Lung (tissue), 12 donors: ENCODE measurements around the gene NTSR2. TPM values are rescaled to one million over a fixed set of nuclear protein-coding genes. Genes with fewer than 3 reads are reported as not detected.

Experiments
- ATAC-seq: fragments of 200-7000 bp; cut with Tn5 transposase; one replicate; pipeline ENCODE4 v1.9.1; 2020; ENCODE audit warnings: moderate number of reproducible peaks; ENCODE audit not compliant: insufficient read depth, low FRiP score
- DNase-seq, 3 donors: peaks; one replicate each; pipeline ENCODE4 v3.0.0-alpha.2; 2013 to 2017
- H3K27ac ChIP-seq, 2 donors: one replicate each; pipeline ENCODE4 v1.5.1; 2013; ENCODE audit warnings: mild to moderate bottlenecking in 2 of 2, moderate library complexity in 2 of 2, control low read depth in 1 of 2, inconsistent platforms in 1 of 2, low read depth in 1 of 2, low read length in 1 of 2
- H3K27me3 ChIP-seq, 3 donors: one replicate each; pipeline ENCODE4 v1.5.1; 2013; ENCODE audit warnings: low read length in 2 of 3; ENCODE audit not compliant: control insufficient read depth in 3 of 3, insufficient read depth in 3 of 3
- H3K36me3 ChIP-seq, 4 donors: one replicate each; pipeline ENCODE4 v1.5.1; 2013; ENCODE audit warnings: low read length in 4 of 4, mild to moderate bottlenecking in 1 of 4, moderate library complexity in 1 of 4; ENCODE audit not compliant: control insufficient read depth in 4 of 4, insufficient read depth in 4 of 4
- H3K4me1 ChIP-seq, 5 donors: one replicate each; pipeline ENCODE4 v1.5.1; 2013; ENCODE audit warnings: low read length in 5 of 5, mild to moderate bottlenecking in 2 of 5, moderate library complexity in 1 of 5; ENCODE audit not compliant: control insufficient read depth in 5 of 5, insufficient read depth in 5 of 5
- H3K4me3 ChIP-seq: one replicate; pipeline ENCODE4 v1.5.1; 2013; ENCODE audit warnings: mild to moderate bottlenecking, control low read depth, moderate library complexity
- H3K9ac ChIP-seq, 2 donors: one replicate each; pipeline ENCODE4 v1.5.1; 2013; ENCODE audit warnings: low read length in 2 of 2, control low read depth in 1 of 2; ENCODE audit not compliant: insufficient read depth in 1 of 2
- H3K9me3 ChIP-seq, 4 donors: one replicate each; pipeline ENCODE4 v1.5.1; 2013; ENCODE audit warnings: low read length in 3 of 4, mild to moderate bottlenecking in 1 of 4, moderate library complexity in 1 of 4; ENCODE audit not compliant: control insufficient read depth in 4 of 4, insufficient read depth in 3 of 4
- WGBS, 2 donors: extraction: QIAGEN DNeasy Blood & Tissue Kit; methylation state at CpG; one replicate each; pipeline ENCODE4 v1.1.7; 2013; 5-methylcytosine and 5-hydroxymethylcytosine counted together
- polyA plus RNA-seq, 2 donors: library from polyadenylated mRNA; stranded (reverse); fragments of 200-250 nt; gene quantifications; one replicate each; pipeline ENCODE4 v1.2.1, GENCODE V29; 2013
- total RNA-seq, 2 donors: library from RNA; depleted of rRNA in 1 of 2; stranded (reverse); fragments of >200 nt in 1 of 2; gene quantifications; one replicate each; pipeline ENCODE4 v1.2.1, GENCODE V29; 2014 to 2021
- TF ChIP-seq, protein P1 (sequence below): IDR thresholded peaks from 2 replicates; pipeline ENCODE4 v1.5.1; 2012; ENCODE audit warnings: mild to moderate bottlenecking; ENCODE audit errors: control extremely low read depth, extremely low read depth
- donor health status: control.
- donor health status: control.
- donor health status: Bipolar disorder and iron deficiency.
- donor health status: healthy.
- donor health status: DM: yes; HTN: yes; CAD: no.

Gene NTSR2
- total and polyA plus RNA-seq, 4 donors, result not detected

- 39 to 53% methylated on average over 9 of the region's 9 CpGs for WGBS, 2 donors
- H3K9me3 ChIP-seq, result no peaks in the 10 kb centered on the region
- H3K4me1 ChIP-seq, result peaks cover 0 to 19% (median 4%) of the 10 kb centered on the region in 5 donors
- ATAC-seq, result no peak
- no peaks in the 10 kb centered on the region for H3K36me3 ChIP-seq
- H3K4me3 ChIP-seq, result no peak overlapping the region
- no peaks in the 10 kb centered on the region for H3K27me3 ChIP-seq
- H3K9ac ChIP-seq, result no peak overlapping the region
- DNase-seq, result no peak
- TF ChIP-seq, protein P1, sequence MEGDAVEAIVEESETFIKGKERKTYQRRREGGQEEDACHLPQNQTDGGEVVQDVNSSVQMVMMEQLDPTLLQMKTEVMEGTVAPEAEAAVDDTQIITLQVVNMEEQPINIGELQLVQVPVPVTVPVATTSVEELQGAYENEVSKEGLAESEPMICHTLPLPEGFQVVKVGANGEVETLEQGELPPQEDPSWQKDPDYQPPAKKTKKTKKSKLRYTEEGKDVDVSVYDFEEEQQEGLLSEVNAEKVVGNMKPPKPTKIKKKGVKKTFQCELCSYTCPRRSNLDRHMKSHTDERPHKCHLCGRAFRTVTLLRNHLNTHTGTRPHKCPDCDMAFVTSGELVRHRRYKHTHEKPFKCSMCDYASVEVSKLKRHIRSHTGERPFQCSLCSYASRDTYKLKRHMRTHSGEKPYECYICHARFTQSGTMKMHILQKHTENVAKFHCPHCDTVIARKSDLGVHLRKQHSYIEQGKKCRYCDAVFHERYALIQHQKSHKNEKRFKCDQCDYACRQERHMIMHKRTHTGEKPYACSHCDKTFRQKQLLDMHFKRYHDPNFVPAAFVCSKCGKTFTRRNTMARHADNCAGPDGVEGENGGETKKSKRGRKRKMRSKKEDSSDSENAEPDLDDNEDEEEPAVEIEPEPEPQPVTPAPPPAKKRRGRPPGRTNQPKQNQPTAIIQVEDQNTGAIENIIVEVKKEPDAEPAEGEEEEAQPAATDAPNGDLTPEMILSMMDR, result no peak
- H3K27ac ChIP-seq, result no peak overlapping the region
Observed at GRCh38 chr2:11696736-11697102, 26.7 kb upstream of the NTSR2 start.

DNA sequence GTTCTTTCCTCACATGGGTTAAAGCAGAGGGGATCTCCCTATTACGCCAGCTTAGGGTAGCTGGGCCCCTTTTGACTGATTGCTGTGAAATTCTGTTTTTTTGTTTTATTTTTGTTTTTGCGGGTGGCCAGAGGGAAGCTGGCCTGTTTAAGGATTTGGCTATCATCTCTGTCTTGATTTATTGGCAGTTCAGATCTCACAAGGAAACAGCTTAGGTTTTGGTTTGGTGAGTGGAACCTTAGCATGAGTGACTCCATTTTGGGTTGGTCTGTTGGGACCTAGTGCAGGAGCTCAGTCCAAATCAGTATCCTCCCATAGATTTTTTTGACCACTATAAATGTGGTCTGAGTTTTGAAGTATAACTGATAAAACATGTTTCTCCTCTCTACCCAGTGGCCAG lies 25.6 kb upstream of the NTSR2 start:
- Histone ChIP-seq H3K27me3 (no peaks in the 10 kb centered on the region), H3K9ac (no peak overlapping the region), H3K4me1 (peaks cover 0 to 19% (median 4%) of the 10 kb centered on the region in 5 donors), H3K36me3 (no peaks in the 10 kb centered on the region), H3K27ac (no peak overlapping the region), H3K4me3 (no peak overlapping the region), H3K9me3 (no peaks in the 10 kb centered on the region)
- no peak for ATAC-seq
- no peak for DNase-seq
- 69 to 86% methylated on average over 2 of the region's 2 CpGs for WGBS, 2 donors
- TF ChIP-seq, protein P1, result no peak

DNA sequence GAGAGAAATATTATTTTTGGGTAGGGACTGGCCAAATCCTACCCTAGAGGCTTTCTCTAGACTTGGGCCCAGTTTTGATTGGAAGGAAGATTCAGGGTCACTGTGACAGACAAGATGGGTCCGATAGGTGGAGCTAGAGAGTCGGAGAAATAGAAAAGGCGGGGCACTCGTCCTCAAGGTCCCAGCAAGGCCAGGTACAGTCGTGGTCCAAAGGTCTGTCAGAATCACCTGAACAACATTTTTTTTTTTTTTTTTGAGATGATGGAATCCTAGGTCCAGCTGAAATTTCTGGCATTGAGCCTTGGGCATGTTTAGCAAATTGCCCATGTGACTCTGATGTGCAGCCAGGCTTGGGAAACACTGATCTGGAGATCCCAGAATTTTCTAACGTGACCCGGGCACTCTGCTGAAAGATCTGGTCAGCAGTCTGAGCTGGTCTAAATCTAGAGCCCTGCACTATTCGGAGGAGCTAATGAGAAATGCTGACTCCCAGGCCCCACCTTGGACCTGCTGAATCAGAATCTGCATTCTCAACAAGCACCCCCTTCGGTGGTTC lies 23.0 kb upstream of the NTSR2 start:
- DNase-seq (peak; percentile 59 to 77 (median 76)), ATAC-seq (peak; percentile 73)
- H3K4me3 ChIP-seq, result no peak overlapping the region
- no peaks in the 10 kb centered on the region for H3K27me3 ChIP-seq
- H3K27ac ChIP-seq, result no peak overlapping the region
- H3K9me3 ChIP-seq, result no peaks in the 10 kb centered on the region
- H3K4me1 ChIP-seq, result peaks cover 0 to 18% (median 9%) of the 10 kb centered on the region in 5 donors
- H3K9ac ChIP-seq, result no peak overlapping the region
- no peaks in the 10 kb centered on the region for H3K36me3 ChIP-seq
- TF ChIP-seq, protein P1, result peak; percentile 77
- WGBS, 2 donors, result 24 to 31% methylated on average over 9 of the region's 9 CpGs
